HCT116 (cell line): ENCODE results near the gene DNAH7. TPM values are rescaled to one million over a fixed set of nuclear protein-coding genes. Genes with fewer than 3 reads are reported as not detected.

ENCODE experiments used
- ATAC-seq: fragments of 200-7000 bp; cut with Tn5 transposase; 2 replicates; pipeline ENCODE4 v1.9.1; 2020; ENCODE audit warnings: mild to moderate bottlenecking, moderate library complexity
- BruUV-seq: library from RNA; stranded (reverse); fragments of 400-500 nt; replicated peaks from 2 replicates; lab custom pipeline; 2021; lab: Mats Ljungman, UMichigan
- CTCF ChIA-PET: fragments of 300-600 bp; sonication (Branson Sonifier 250); formaldehyde crosslinking; loops from one replicate; lab custom pipeline; 2021; ENCODE audit warnings: antibody characterized with exemption; lab: Charles Lee
- POLR2A ChIA-PET: fragments of 300-600, 350-600 bp; sonication (Branson Sonifier 250); formaldehyde crosslinking; loops from one replicate; lab custom pipeline; 2021; ENCODE audit warnings: antibody characterized with exemption; lab: Charles Lee
- RAD21 ChIA-PET, 2 experiments: fragments of 300-600 bp; sonication (Branson Sonifier 250); formaldehyde crosslinking; loops; one replicate each; lab custom pipeline; 2023; ENCODE audit warnings: low total read pairs in 2 of 2; ENCODE audit not compliant: uncharacterized antibody in 2 of 2, unreplicated experiment in 2 of 2, low non-redundant PET in 1 of 2; lab: Charles Lee
- DNase-seq: peaks from one replicate; pipeline ENCODE4 v3.0.0-alpha.2; 2010; ENCODE audit warnings: low read depth, low spot score
- H2AFZ ChIP-seq: fragments of 200-600 bp; shearing (Covaris generic), sonication (generic); 2 replicates; pipeline ENCODE4 v1.6.1; 2017; ENCODE audit warnings: low read depth, mixed run types, mixed read lengths, antibody characterized with exemption, low read length; ENCODE audit not compliant: poor library complexity, severe bottlenecking
- H3K27ac ChIP-seq: 2 replicates; pipeline ENCODE4 v1.5.1; 2012; ENCODE audit warnings: low read depth, low read length
- H3K27me3 ChIP-seq: fragments of 200-600 bp; sonication (generic); 2 replicates; pipeline ENCODE4 v1.6.1; 2016; ENCODE audit warnings: mixed run types, low read length, mixed read lengths; ENCODE audit not compliant: insufficient read depth
- H3K36me3 ChIP-seq, 2 experiments: fragments of 200-500 bp in 1 of 2; fragments of 200-600 bp in 1 of 2; sonication (Bioruptor generic) in 1 of 2; sonication (generic) in 1 of 2; 2 replicates each; pipeline versions ENCODE4 v1.5.1 to v1.6.1; 2014 to 2016; ENCODE audit warnings: low read length in 2 of 2, inconsistent platforms in 1 of 2, mixed read lengths in 1 of 2, mixed run types in 1 of 2; ENCODE audit not compliant: insufficient read depth in 2 of 2, control insufficient read depth in 1 of 2
- H3K4me1 ChIP-seq, 2 experiments: fragments of 200-600 bp in 1 of 2; sonication (generic) in 1 of 2; 2 replicates each; pipeline versions ENCODE4 v1.5.1 to v1.6.1; 2012 to 2017; ENCODE audit warnings: low read length in 2 of 2, inconsistent platforms in 1 of 2, mild to moderate bottlenecking in 1 of 2, mixed read lengths in 1 of 2, mixed run types in 1 of 2, moderate library complexity in 1 of 2; ENCODE audit not compliant: insufficient read depth in 2 of 2, control insufficient read depth in 1 of 2
- H3K4me2 ChIP-seq: fragments of 200-600 bp; sonication (generic); 2 replicates; pipeline ENCODE4 v1.6.1; 2017; ENCODE audit warnings: mixed run types, low read length, mixed read lengths
- H3K4me3 ChIP-seq, 2 experiments: fragments of 200-600 bp in 1 of 2; sonication (generic) in 1 of 2; replicated peaks in 1 of 2; 2 replicates each; pipeline ENCODE4 v1.5.1; 2011 to 2016; ENCODE audit warnings: low read length in 2 of 2, control low read depth in 1 of 2, low read depth in 1 of 2, mild to moderate bottlenecking in 1 of 2, mixed read lengths in 1 of 2, mixed run types in 1 of 2
- H3K79me2 ChIP-seq: fragments of 200-600 bp; sonication (generic); 2 replicates; pipeline ENCODE4 v1.6.1; 2017; ENCODE audit warnings: mild to moderate bottlenecking, mixed run types, low read length, moderate library complexity, mixed read lengths; ENCODE audit not compliant: insufficient read depth
- H3K9ac ChIP-seq: fragments of 200-600 bp; sonication (generic); 2 replicates; pipeline ENCODE4 v1.6.1; 2016; ENCODE audit warnings: low read length, mixed read lengths
- H3K9me2 ChIP-seq: fragments of 200-600 bp; sonication (generic), shearing (Covaris generic); 2 replicates; pipeline ENCODE4 v1.6.1; 2017; ENCODE audit warnings: mixed run types, mild to moderate bottlenecking, moderate library complexity; ENCODE audit not compliant: insufficient read depth
- H3K9me3 ChIP-seq, 2 experiments: fragments of 200-500 bp in 1 of 2; fragments of 200-600 bp in 1 of 2; sonication (Bioruptor generic) in 1 of 2; sonication (generic) in 1 of 2; 2 replicates each; pipeline ENCODE4 v1.6.1; 2014 to 2017; ENCODE audit warnings: low read length in 2 of 2, mixed read lengths in 2 of 2, inconsistent platforms in 1 of 2, low read depth in 1 of 2, mild to moderate bottlenecking in 1 of 2, mixed run types in 1 of 2, moderate library complexity in 1 of 2; ENCODE audit not compliant: control insufficient read depth in 1 of 2, insufficient read depth in 1 of 2
- H4K20me1 ChIP-seq: fragments of 200-600 bp; sonication (generic), shearing (Covaris generic); 2 replicates; pipeline ENCODE4 v1.6.1; 2017; ENCODE audit warnings: mixed run types, mild to moderate bottlenecking, moderate library complexity; ENCODE audit not compliant: insufficient read depth
- ATF3 ChIP-seq: IDR thresholded peaks from 2 replicates; pipeline ENCODE4 v1.6.1; 2012
- CBX3 ChIP-seq: IDR thresholded peaks from 2 replicates; pipeline ENCODE4 v1.6.1; 2012; ENCODE audit warnings: low read depth
- CTCF ChIP-seq, 3 experiments: fragments of 200-600 bp in 1 of 3; sonication (generic) in 1 of 3; IDR thresholded peaks in 2 of 3; conservative IDR thresholded peaks in 1 of 3; 2 replicates each; pipeline ENCODE4 v1.5.1; 2012 to 2017; ENCODE audit warnings: low read depth in 2 of 3, low read length in 2 of 3, antibody characterized with exemption in 1 of 3, borderline replicate concordance in 1 of 3, control low read depth in 1 of 3, mild to moderate bottlenecking in 1 of 3, mixed read lengths in 1 of 3, mixed run types in 1 of 3, moderate library complexity in 1 of 3; ENCODE audit not compliant: insufficient read depth in 1 of 3
- EGR1 ChIP-seq: IDR thresholded peaks from 2 replicates; pipeline ENCODE4 v1.6.1; 2012; ENCODE audit warnings: low read depth
- ELF1 ChIP-seq: IDR thresholded peaks from 2 replicates; pipeline ENCODE4 v1.6.1; 2012; ENCODE audit warnings: low read depth, borderline replicate concordance
- EZH2 ChIP-seq: fragments of 200-600 bp; sonication (generic); IDR thresholded peaks from 2 replicates; pipeline ENCODE4 v1.6.1; 2017; ENCODE audit warnings: antibody characterized with exemption, mixed run types
- EZH2phosphoT487 ChIP-seq: fragments of 200-600 bp; IDR thresholded peaks from 2 replicates; pipeline ENCODE4 v1.6.1; 2018; ENCODE audit warnings: antibody characterized with exemption, borderline replicate concordance
- FOSL1 ChIP-seq: IDR thresholded peaks from 2 replicates; pipeline ENCODE4 v1.6.1; 2012; ENCODE audit warnings: low read depth
- JUND ChIP-seq: IDR thresholded peaks from 2 replicates; pipeline ENCODE4 v1.6.1; 2012
- MAX ChIP-seq: IDR thresholded peaks from 2 replicates; pipeline ENCODE4 v1.6.1; 2012
- POLR2A ChIP-seq: IDR thresholded peaks from 2 replicates; pipeline ENCODE4 v1.7.0; 2011; ENCODE audit warnings: borderline replicate concordance; ENCODE audit not compliant: insufficient read depth, insufficient read length; ENCODE audit errors: extremely low read depth
- POLR2AphosphoS5 ChIP-seq: IDR thresholded peaks from 2 replicates; pipeline ENCODE4 v1.6.1; 2011; ENCODE audit warnings: mild to moderate bottlenecking, low read depth, low read length, moderate library complexity
- REST ChIP-seq: IDR thresholded peaks from 2 replicates; pipeline ENCODE4 v1.6.1; 2012; ENCODE audit warnings: low read depth
- SIN3A ChIP-seq: IDR thresholded peaks from 2 replicates; pipeline ENCODE4 v1.6.1; 2012; ENCODE audit warnings: low read depth
- SP1 ChIP-seq: IDR thresholded peaks from 2 replicates; pipeline ENCODE4 v1.6.1; 2012; ENCODE audit warnings: low read depth
- SRF ChIP-seq: IDR thresholded peaks from 2 replicates; pipeline ENCODE4 v1.6.1; 2012; ENCODE audit warnings: low read depth
- TCF7L2 ChIP-seq: IDR thresholded peaks from 2 replicates; pipeline ENCODE4 v1.7.0; 2011; ENCODE audit warnings: borderline replicate concordance, inconsistent platforms; ENCODE audit not compliant: insufficient read depth, insufficient read length; ENCODE audit errors: extremely low read depth
- YY1 ChIP-seq: IDR thresholded peaks from 2 replicates; pipeline ENCODE4 v1.6.1; 2011; ENCODE audit warnings: low read length, low read depth, moderate library complexity, mild to moderate bottlenecking; ENCODE audit not compliant: insufficient replicate concordance; ENCODE audit errors: extremely low read depth
- ZFX ChIP-seq: fragments of 450-650 bp; IDR thresholded peaks from 2 replicates; pipeline ENCODE4 v1.6.1; 2017
- ZNF274 ChIP-seq: fragments of 200-500 bp; sonication (Bioruptor generic); IDR thresholded peaks from 2 replicates; pipeline ENCODE4 v1.6.1; 2014; ENCODE audit warnings: mild to moderate bottlenecking, low read depth, low read length, inconsistent platforms
- intact Hi-C: fragments of 100-400 bp; cut with micrococcal nuclease; formaldehyde crosslinking; loops from 2 replicates; pipeline ENCODE4 v1.10.0; 2022
- total RNA-seq: library from RNA; stranded (reverse); gene quantifications from one replicate; pipeline ENCODE4 v1.2.1, GENCODE V29; 2021; ENCODE audit not compliant: unreplicated experiment

Gene DNAH7
- total RNA-seq, 1 experiment from 2014 or later: not detected

GRCh38 chr2:195819276-195819675 lies 249.4 kb downstream of the DNAH7 start:
- DNase-seq: no peak

More at GRCh38 chr2:195819276-195819675, 249.4 kb downstream of the DNAH7 start:
- intact Hi-C loops: no loop called here
- Histone ChIP-seq H4K20me1 (no peaks in the 10 kb centered on the region), H3K4me1 (no peaks in the 10 kb centered on the region), H2AFZ (no peak overlapping the region), H3K4me3 (no peak overlapping the region), H3K27me3 (no peaks in the 10 kb centered on the region), H3K4me2 (no peak overlapping the region), H3K9ac (no peak overlapping the region), H3K36me3 (no peaks in the 10 kb centered on the region), H3K9me2 (no peaks in the 10 kb centered on the region), H3K9me3 (no peaks in the 10 kb centered on the region), H3K79me2 (no peaks in the 10 kb centered on the region), H3K27ac (no peak overlapping the region)
- ChIA-PET POLR2A (no interaction called here), CTCF (no interaction called here), RAD21 (no interaction called here)
- BruUV-seq: no TSS peak
- no peak for TF ChIP-seq FOSL1
- TF ChIP-seq ATF3: no peak
- TF ChIP-seq JUND: no peak
- TF ChIP-seq CBX3: no peak
- no peak for TF ChIP-seq ZFX
- no peak for TF ChIP-seq SRF
- no peak for TF ChIP-seq POLR2AphosphoS5
- no peak for TF ChIP-seq TCF7L2
- TF ChIP-seq ELF1: no peak
- no peak for TF ChIP-seq MAX
- TF ChIP-seq ZNF274: no peak
- no peak for TF ChIP-seq EZH2
- TF ChIP-seq EZH2phosphoT487: no peak
- no peak for TF ChIP-seq YY1
- no peak for TF ChIP-seq SIN3A
- TF ChIP-seq EGR1: no peak
- TF ChIP-seq REST: no peak
- TF ChIP-seq SP1: no peak
- no peak for TF ChIP-seq CTCF (IDR thresholded peaks at IDR 0.05 in 2 of 3, conservative IDR thresholded peaks at IDR 0.05 in 1 of 3; ENCODE audit: borderline replicate concordance in 1 of 3, insufficient read depth in 1 of 3, low read depth in 2 of 3, low read length in 2 of 3)
- no peak for TF ChIP-seq POLR2A
- no peak for ATAC-seq
